Testis (tissue), 3 donors: ENCODE measurements around the gene XPO5. TPM values are rescaled to one million over a fixed set of nuclear protein-coding genes. Genes with fewer than 3 reads are reported as not detected.

Experiments
- DNase-seq: peaks from one replicate; pipeline ENCODE4 v3.0.0-alpha.2; 2019
- H3K27ac ChIP-seq, 2 donors: fragments of 200-600 bp; sonication (generic); one replicate each; pipeline ENCODE4 v1.5.1; 2019
- H3K27me3 ChIP-seq: fragments of 200-600 bp; sonication (generic); one replicate; pipeline ENCODE4 v1.5.1; 2019
- H3K36me3 ChIP-seq: fragments of 200-600 bp; sonication (generic); one replicate; pipeline ENCODE4 v1.5.1; 2017; ENCODE audit warnings: low read depth; ENCODE audit errors: missing control alignments
- H3K4me1 ChIP-seq: fragments of 200-600 bp; sonication (generic); one replicate; pipeline ENCODE4 v1.5.1; 2019
- H3K4me3 ChIP-seq, 2 donors: fragments of 200-600 bp; sonication (generic); one replicate each; pipeline ENCODE4 v1.5.1; 2017 to 2019
- H3K9me3 ChIP-seq: fragments of 200-600 bp; sonication (generic); one replicate; pipeline ENCODE4 v1.5.1; 2017
- CTCF ChIP-seq, 3 experiments: fragments of 450-650 bp in 2 of 3; fragments of 200-600 bp in 1 of 3; sonication (generic) in 1 of 3; IDR thresholded peaks; one replicate each; pipeline ENCODE4 v1.5.1; 2016 to 2019; ENCODE audit warnings: antibody characterized with exemption in 3 of 3, mild to moderate bottlenecking in 2 of 3, moderate library complexity in 1 of 3
- POLR2A ChIP-seq: fragments of 450-650 bp; IDR thresholded peaks from one replicate; pipeline ENCODE4 v1.6.1; 2017; ENCODE audit warnings: antibody characterized with exemption, mild to moderate bottlenecking, moderate library complexity
- WGBS, 2 donors: methylation state at CpG; one replicate each; pipeline ENCODE4 v1.1.5; 2018; 5-methylcytosine and 5-hydroxymethylcytosine counted together
- intact Hi-C: fragments of 100-400 bp; cut with DNase I; formaldehyde crosslinking; loops from one replicate; pipeline ENCODE4 v1.15.1; 2023; ENCODE audit warnings: low total_unique reads
- polyA plus RNA-seq: library from polyadenylated mRNA; stranded (reverse); fragments of 350-450 nt; fragmentation: Illumina TruSeq; extraction: RNeasy Lipid Tissue Mini Kit (QIAGEN cat#74804); gene quantifications from one replicate; pipeline ENCODE4 v1.2.3, GENCODE V29; 2014; ENCODE audit warnings: low read depth, low replicate concordance; ENCODE audit not compliant: insufficient read depth
- total RNA-seq, 2 donors: library from RNA; depleted of rRNA; stranded (reverse); fragments of >200 nt; gene quantifications; one replicate each; pipeline ENCODE4 v1.2.3, GENCODE V29; 2016

XPO5 gene
- total and polyA plus RNA-seq, 3 donors from 2014 or later: 53.7 to 79.1 (median 65.8) TPM

- no peaks in the 10 kb centered on the region for H3K4me1 ChIP-seq
- H3K27ac ChIP-seq: no peak overlapping the region
- no peak overlapping the region for H3K4me3 ChIP-seq
- no peaks in the 10 kb centered on the region for H3K9me3 ChIP-seq
- no peaks in the 10 kb centered on the region for H3K36me3 ChIP-seq
- intact Hi-C loops: no loop called here
- DNase-seq: no peak
- H3K27me3 ChIP-seq: no peaks in the 10 kb centered on the region
- TF ChIP-seq CTCF (IDR thresholded peaks at IDR 0.05) (no peak), POLR2A (no peak)
- 88 to 97% methylated on average over 1 of the region's 1 CpG for WGBS, 2 donors
These were observed 43.6 kb downstream of the XPO5 start for GRCh38 chr6:43532201-43532600.

GRCh38 chr6:43524483-43524961 is 51.3 kb downstream of the XPO5 start:
- Histone ChIP-seq H3K36me3 (peaks cover 5% of the 10 kb centered on the region), H3K4me1 (no peaks in the 10 kb centered on the region), H3K27ac (no peak overlapping the region), H3K27me3 (no peaks in the 10 kb centered on the region), H3K4me3 (no peak overlapping the region), H3K9me3 (no peaks in the 10 kb centered on the region)
- no peak for DNase-seq
- TF ChIP-seq CTCF (IDR thresholded peaks at IDR 0.05) (no peak), POLR2A (no peak)
- WGBS, 2 donors: 86 to 93% methylated on average over 8 to 10 of the region's 10 CpGs
- intact Hi-C loops: no loop called here

GRCh38 chr6:43523284-43523683 is 52.6 kb downstream of the XPO5 start:
- no peak for DNase-seq
- WGBS, 2 donors: 80 to 86% methylated on average over 3 of the region's 3 CpGs
- Histone ChIP-seq H3K9me3 (no peaks in the 10 kb centered on the region), H3K4me3 (no peak overlapping the region), H3K4me1 (peaks cover 3% of the 10 kb centered on the region), H3K27ac (no peak overlapping the region), H3K27me3 (no peaks in the 10 kb centered on the region), H3K36me3 (peaks cover 5% of the 10 kb centered on the region)
- no peak for TF ChIP-seq CTCF (IDR thresholded peaks at IDR 0.05)
- no peak for TF ChIP-seq POLR2A
- intact Hi-C loops: no loop called here

DNA sequence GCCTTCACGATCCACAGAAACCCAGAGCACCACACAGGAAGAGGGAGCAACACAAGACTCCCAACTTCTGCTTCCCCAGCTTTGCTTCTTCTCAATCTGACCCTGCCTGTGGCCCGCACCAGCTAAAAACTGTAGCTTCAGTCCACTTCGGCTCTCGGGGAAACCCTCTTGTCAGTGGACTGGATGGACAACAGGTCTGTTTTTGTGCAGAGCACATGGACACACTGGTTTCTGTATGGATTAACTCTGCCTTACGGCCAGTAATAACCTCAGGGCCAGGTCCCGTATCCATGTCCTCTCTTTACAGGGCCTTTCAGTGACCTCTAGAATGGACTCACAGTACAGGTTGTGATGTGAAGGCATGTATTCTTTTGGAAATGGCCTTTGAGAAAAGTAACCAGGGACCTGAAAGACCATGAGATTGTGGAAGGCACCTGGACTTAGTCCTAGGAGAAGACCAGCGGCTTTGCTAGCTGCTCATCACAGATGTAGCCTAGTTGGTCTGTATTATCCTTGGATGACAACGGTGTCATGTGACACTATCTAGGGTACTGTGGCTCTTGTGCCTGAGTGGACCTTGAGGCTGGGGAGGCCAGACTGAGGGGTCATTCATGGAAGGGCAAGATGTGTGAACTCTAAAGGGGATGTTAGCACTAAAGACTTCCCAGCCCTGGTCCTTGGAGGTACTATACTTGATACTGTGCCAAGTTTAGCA is 53.1 kb downstream of the XPO5 start:
- no peak for DNase-seq
- 77 to 83% methylated on average over 8 of the region's 8 CpGs for WGBS, 2 donors
- peaks cover 8% of the 10 kb centered on the region for H3K4me1 ChIP-seq
- H3K4me3 ChIP-seq: no peak overlapping the region
- intact Hi-C loops: no loop called here
- H3K27ac ChIP-seq: no peak overlapping the region
- peaks cover 5% of the 10 kb centered on the region for H3K36me3 ChIP-seq
- no peaks in the 10 kb centered on the region for H3K9me3 ChIP-seq
- TF ChIP-seq POLR2A: no peak
- TF ChIP-seq CTCF (IDR thresholded peaks at IDR 0.05): no peak
- no peaks in the 10 kb centered on the region for H3K27me3 ChIP-seq

DNA sequence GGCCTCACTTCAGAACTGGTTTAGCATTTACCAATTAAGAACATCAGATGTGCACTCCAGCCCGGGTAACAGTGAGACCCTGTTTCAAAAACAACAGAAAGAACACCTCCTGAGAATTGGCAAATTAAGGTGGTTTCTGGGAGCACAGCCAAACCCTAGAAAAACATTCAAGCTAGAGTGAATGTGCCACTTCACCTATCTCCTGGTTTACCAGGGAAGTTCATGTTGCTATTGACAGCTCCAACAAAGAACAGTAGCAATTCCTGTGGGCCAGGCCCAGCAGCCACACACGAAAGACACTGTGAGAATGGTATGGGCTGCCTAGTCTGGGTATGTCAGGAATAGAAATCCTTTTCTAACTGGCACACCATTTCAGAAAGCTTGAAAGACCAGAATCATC is 54.0 kb downstream of the XPO5 start:
- Histone ChIP-seq H3K4me3 (no peak overlapping the region), H3K9me3 (no peaks in the 10 kb centered on the region), H3K36me3 (peaks cover 5% of the 10 kb centered on the region), H3K27ac (no peak overlapping the region), H3K27me3 (no peaks in the 10 kb centered on the region), H3K4me1 (peaks cover 10% of the 10 kb centered on the region)
- no peak for TF ChIP-seq CTCF (IDR thresholded peaks at IDR 0.05)
- TF ChIP-seq POLR2A: no peak
- intact Hi-C loops: no loop called here
- DNase-seq: no peak
- WGBS, 2 donors: 69 to 81% methylated on average over 2 of the region's 2 CpGs
